ENCODE results near the gene RUFY3.
A peak's percentile ranks its signal among the peaks of the same experiment; 100 is the strongest.

The RUFY3 gene

DNA sequence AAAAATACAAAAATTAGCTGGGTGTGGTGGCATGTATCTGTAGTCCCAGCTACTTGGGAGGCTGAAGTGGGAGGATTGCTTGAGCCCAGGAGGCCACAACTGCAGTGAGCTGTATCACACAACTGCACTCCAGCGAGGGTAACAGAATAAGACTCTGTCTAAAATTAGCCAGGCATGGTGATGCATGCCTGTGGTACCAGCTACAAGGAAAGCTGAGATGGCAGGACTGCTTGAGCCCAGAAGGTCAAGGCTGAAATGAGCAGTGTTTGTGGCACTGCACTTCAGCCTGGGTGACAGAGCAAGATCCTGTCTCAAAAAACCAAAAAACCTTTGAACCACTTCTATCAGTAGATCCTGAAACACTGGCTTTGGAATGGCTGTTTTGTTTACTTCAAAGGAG lies 107.7 kb downstream of the RUFY3 start:
- no peak for DNase-seq (ENCODE audit: low spot score)
- TF ChIP-seq CTCF (IDR thresholded peaks at IDR 0.05; ENCODE audit: extremely low read depth, missing control alignments): no peak

DNA sequence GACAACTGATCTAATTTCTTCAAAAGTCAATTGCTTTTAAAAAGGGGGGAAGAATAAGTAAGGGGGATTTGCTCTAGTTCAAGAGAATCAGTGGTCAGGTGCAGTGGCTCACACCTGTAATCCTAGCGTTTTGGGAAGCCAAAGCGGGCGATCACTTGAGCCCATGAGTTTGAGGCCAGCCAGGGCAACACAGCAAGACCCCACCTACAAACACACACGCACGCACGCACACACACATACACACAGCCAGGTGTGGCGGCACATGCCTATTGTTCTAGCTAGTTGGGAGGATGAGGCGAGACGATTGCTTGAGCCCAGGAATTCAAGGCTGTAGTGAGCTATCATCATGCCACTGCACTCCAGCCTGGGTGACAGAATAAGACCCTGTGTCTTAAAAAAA lies 108.3 kb downstream of the RUFY3 start:
- TF ChIP-seq CTCF (IDR thresholded peaks at IDR 0.05; ENCODE audit: extremely low read depth, missing control alignments): no peak

DNA sequence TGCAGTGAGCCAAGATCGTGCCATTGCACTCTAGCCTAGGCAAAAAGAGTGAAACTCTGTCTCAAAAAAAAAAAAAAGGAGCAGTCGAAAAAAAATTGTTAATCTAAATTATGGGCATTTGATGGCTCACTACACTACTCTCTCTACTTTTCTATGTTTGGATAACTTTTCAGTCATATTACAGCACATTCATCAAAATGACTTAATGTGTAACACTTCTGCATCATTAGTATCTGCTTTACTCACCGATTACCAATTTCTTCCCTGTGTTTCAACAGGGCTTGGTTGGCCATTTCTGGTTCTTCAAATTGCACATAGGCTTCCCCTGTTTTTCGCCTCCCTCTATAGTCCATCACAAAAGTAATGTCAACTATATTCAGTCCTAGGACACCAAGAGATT lies 109.5 kb downstream of the RUFY3 start:
- no peak for TF ChIP-seq CTCF (IDR thresholded peaks at IDR 0.05; ENCODE audit: extremely low read depth, missing control alignments)
- no peak for DNase-seq (ENCODE audit: low spot score)

More for the DNA sequence above, 108.3 kb downstream of the RUFY3 start:
- no peak for DNase-seq (ENCODE audit: low spot score)

DNA sequence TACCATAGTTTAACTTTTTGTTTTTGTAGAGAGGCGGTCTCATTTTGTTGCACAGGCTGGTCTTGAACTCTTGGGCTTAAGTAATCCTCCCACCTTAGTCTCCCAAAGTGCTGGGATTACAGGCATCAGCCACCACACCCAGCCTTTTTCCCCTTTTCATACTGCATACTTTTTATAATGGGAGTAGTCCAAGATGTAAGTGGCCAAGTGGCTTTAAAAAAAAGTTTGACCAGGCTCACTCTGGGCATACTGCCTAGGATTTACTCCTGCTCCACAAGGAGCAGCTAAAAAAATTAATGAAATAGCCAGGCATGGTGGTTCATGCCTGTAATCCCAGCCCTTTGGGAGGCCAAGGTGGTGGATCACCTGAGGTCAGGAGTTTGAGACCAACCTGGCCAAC lies 111.9 kb downstream of the RUFY3 start:
- no peak for TF ChIP-seq CTCF (IDR thresholded peaks at IDR 0.05; ENCODE audit: extremely low read depth, missing control alignments)
- DNase-seq (ENCODE audit: low spot score): no peak

DNA sequence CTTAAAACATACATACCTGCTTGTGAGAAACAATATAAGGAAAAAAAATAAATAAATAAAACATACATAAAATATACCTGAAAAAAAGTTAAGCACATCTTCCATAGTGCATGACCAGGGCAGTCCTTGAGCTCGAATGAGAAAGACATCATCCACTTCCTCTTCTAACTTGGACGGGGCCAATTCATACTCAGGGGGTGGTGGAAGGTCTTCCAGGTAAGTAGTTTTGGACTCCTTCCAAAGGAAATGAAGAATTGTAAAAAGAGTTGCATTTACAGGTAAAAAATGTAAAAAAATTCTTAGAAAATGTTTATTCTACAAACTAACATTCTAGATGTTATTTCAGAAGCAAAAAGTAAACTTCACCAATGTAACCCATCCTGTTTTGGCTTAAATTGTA lies 114.3 kb downstream of the RUFY3 start:
- TF ChIP-seq CTCF (IDR thresholded peaks at IDR 0.05; ENCODE audit: extremely low read depth, missing control alignments): no peak
- DNase-seq (ENCODE audit: low spot score): no peak

GRCh38 chr4:70838204-70838603 lies 116.4 kb downstream of the RUFY3 start:
- no peak for DNase-seq (ENCODE audit: low spot score)
- TF ChIP-seq CTCF (IDR thresholded peaks at IDR 0.05; ENCODE audit: extremely low read depth, missing control alignments): no peak

DNA sequence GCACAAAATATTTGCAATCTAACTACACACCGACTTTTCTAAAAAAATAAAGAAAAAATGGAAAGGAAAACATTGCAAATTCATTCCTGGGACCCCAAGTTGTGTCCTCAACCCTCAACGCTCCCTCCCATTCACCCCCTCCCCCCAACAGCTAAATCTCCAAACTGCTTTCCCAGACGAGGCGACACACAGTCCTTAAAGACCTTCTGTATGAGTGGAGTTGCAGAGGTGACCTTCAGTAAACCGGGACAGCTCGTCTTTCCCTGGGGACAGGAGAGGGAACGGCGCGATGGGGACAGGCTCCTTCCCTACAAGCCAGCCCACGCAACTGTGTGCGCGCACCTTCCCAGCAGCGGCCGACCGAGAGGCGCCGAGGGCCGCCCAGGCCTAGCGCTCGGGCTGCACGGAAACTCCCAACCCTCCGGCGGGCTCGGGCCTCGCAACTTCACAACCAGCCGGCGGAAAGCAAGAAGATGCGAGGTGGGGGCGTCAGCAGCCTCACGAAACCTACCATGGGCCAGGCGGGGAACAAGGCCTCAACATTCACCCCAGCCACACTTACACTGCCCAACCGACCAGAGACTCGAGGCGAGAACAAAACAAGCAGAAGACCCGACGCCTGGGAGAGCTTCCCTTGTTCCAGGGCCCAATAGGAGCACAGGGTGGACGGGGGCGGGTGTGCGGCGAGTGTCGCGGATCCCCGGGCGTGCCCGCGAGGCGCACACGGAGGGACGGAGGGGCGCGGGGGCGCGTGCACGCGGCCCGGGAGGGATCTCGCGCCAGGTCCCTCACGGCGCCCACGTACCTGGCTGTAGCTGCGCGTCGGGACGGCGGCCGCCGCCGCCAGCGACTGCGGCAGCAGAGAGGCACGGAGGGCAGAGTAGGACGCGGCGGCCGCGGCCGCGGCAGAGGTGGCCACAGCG lies 117.2 kb downstream of the RUFY3 start:
- peak; percentile 82 for DNase-seq (ENCODE audit: low spot score)
- no peak for TF ChIP-seq CTCF (IDR thresholded peaks at IDR 0.05; ENCODE audit: extremely low read depth, missing control alignments)
